Activated B cell treated with CpG ODN at 0.5 μM for 24 hours (primary cell): ENCODE results near the gene C19orf81. TPM values are rescaled to one million over a fixed set of nuclear protein-coding genes. Genes with fewer than 3 reads are reported as not detected.
"Not testable (repeated sequence)": the region's sequence is repeated elsewhere in the genome, so short reads cannot be mapped to it uniquely, and the experiment has no call there.

Experiments used
- ATAC-seq: fragments of 200-7000 bp; cut with Tn5 transposase; one replicate; pipeline ENCODE4 v1.10.0; 2021; ENCODE audit warnings: low read depth, mild to moderate bottlenecking, moderate library complexity
- CTCF ChIA-PET: fragments of 350-600 bp; sonication (Branson Sonifier 250); formaldehyde crosslinking; loops from one replicate; lab custom pipeline; 2021; ENCODE audit warnings: antibody characterized with exemption; lab: Charles Lee
- POLR2A ChIA-PET: fragments of 350-600 bp; sonication (Branson Sonifier 250); formaldehyde crosslinking; loops from one replicate; lab custom pipeline; 2021; ENCODE audit warnings: antibody characterized with exemption; lab: Charles Lee
- DNase-seq: peaks from one replicate; pipeline ENCODE4 v3.0.0; 2022
- H3K27ac Mint-ChIP-seq: one replicate; pipeline ENCODE4 v1.8.0; 2020; ENCODE audit warnings: mixed read lengths
- H3K27me3 Mint-ChIP-seq: one replicate; pipeline ENCODE4 v1.8.0; 2021; ENCODE audit warnings: mixed read lengths
- H3K36me3 Mint-ChIP-seq: one replicate; pipeline ENCODE4 v1.8.0; 2021; ENCODE audit warnings: low read depth, mixed read lengths
- H3K4me1 Mint-ChIP-seq: one replicate; pipeline ENCODE4 v1.8.0; 2021; ENCODE audit warnings: mixed read lengths
- H3K4me3 Mint-ChIP-seq: one replicate; pipeline ENCODE4 v1.8.0; 2020; ENCODE audit warnings: mild to moderate bottlenecking, mixed read lengths
- H3K9me3 Mint-ChIP-seq: one replicate; pipeline ENCODE4 v1.8.0; 2020; ENCODE audit warnings: mixed read lengths
- intact Hi-C: fragments of 100-400 bp; cut with micrococcal nuclease; formaldehyde crosslinking; loops from one replicate; pipeline ENCODE4 v1.15.1; 2024
- total RNA-seq: library from RNA; stranded (reverse); gene quantifications from 2 replicates; pipeline ENCODE4 v1.2.3, GENCODE V29; 2022
- TF ChIP-seq, protein P1 (sequence below): fragments of 200-600 bp; IDR thresholded peaks from one replicate; pipeline ENCODE4 v1.8.0; 2022; ENCODE audit warnings: antibody characterized with exemption, mild to moderate bottlenecking

The C19orf81 gene
- total RNA-seq, 1 donor from 2014 or later, result not detected

DNA sequence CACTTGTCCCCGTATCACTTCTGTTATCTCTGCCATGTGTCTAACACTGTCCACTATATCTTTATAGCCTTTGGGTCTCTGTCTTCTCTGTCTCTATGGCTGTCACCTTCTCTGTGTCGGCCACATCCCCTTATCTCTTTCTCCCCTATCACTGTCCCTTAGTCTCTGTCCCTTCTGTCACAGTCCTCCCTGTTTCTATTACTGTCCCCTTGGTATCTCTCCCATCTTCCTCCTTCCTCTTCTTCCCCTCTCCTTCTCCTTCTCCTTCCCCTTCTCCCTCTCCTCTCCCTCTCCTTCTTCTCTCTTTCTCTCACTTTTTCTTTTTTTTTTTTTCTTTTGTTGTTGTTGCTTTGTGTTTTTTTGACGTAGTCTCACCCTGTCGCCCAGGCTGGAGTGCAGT, 46.3 kb upstream of the C19orf81 start:
- H3K9me3 Mint-ChIP-seq, result peaks cover 3% of the 10 kb centered on the region
- POLR2A ChIA-PET, result no interaction called here
- peaks cover 8% of the 10 kb centered on the region for H3K4me1 Mint-ChIP-seq
- ATAC-seq (no peak), DNase-seq (no peak)
- intact Hi-C loops, result no loop called here
- no peak overlapping the region for H3K4me3 Mint-ChIP-seq
- TF ChIP-seq, protein P1, sequence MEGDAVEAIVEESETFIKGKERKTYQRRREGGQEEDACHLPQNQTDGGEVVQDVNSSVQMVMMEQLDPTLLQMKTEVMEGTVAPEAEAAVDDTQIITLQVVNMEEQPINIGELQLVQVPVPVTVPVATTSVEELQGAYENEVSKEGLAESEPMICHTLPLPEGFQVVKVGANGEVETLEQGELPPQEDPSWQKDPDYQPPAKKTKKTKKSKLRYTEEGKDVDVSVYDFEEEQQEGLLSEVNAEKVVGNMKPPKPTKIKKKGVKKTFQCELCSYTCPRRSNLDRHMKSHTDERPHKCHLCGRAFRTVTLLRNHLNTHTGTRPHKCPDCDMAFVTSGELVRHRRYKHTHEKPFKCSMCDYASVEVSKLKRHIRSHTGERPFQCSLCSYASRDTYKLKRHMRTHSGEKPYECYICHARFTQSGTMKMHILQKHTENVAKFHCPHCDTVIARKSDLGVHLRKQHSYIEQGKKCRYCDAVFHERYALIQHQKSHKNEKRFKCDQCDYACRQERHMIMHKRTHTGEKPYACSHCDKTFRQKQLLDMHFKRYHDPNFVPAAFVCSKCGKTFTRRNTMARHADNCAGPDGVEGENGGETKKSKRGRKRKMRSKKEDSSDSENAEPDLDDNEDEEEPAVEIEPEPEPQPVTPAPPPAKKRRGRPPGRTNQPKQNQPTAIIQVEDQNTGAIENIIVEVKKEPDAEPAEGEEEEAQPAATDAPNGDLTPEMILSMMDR, result no peak
- H3K27ac Mint-ChIP-seq, result no peak overlapping the region
- CTCF ChIA-PET, result no interaction called here
- peaks cover 40% of the 10 kb centered on the region for H3K27me3 Mint-ChIP-seq
- H3K36me3 Mint-ChIP-seq, result no peaks in the 10 kb centered on the region

DNA sequence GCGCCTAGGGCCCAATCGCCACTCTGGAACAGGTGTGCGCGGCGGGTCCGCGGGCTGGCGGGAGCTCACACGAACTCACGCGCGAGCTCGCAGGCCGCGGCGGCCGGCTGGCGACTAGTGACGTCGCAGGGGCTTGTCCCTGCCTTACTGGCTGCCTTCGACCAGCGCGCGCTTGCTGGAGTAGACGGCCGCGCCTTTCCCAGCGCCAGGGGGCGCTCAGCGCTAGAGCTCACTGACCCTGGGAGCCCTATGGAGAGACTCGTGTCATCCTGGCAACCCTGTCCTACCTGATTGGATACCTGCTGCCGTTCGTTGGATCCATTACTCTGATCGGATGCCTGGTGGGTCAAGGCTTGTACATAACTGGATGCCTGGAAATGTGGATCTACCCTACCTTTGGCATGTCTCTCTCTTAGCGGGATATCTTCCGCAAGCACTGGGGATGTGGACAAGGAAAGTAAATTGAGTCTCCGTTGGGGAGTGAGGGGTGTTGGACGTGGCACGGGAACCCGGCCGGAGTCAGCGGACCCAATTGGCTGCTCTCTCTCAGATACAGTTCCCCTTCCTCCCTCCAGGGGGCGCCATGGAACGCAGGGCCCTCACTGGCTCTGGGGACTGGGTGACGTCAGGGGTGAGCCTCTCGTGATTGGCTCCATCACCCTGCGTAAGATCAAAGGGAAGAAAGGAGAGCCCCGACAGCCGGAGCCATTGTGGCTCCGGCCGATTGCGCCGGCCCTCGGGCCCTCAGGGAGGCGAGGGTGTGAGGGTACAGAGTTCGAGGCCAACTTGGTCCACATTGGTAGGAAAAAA, 44.8 kb upstream of the C19orf81 start:
- peaks cover 45% of the 10 kb centered on the region for H3K27me3 Mint-ChIP-seq
- CTCF ChIA-PET, POLR2A ChIA-PET, ATAC-seq, H3K9me3 Mint-ChIP-seq, H3K4me3 Mint-ChIP-seq, DNase-seq, H3K36me3 Mint-ChIP-seq, H3K27ac Mint-ChIP-seq: not testable (repeated sequence)
- intact Hi-C loops, result loop anchor here (5.0 kb wide), 1 partner anchor 178 kb away; no protein-coding TSS in a partner anchor
- peaks cover 15% of the 10 kb centered on the region for H3K4me1 Mint-ChIP-seq

DNA sequence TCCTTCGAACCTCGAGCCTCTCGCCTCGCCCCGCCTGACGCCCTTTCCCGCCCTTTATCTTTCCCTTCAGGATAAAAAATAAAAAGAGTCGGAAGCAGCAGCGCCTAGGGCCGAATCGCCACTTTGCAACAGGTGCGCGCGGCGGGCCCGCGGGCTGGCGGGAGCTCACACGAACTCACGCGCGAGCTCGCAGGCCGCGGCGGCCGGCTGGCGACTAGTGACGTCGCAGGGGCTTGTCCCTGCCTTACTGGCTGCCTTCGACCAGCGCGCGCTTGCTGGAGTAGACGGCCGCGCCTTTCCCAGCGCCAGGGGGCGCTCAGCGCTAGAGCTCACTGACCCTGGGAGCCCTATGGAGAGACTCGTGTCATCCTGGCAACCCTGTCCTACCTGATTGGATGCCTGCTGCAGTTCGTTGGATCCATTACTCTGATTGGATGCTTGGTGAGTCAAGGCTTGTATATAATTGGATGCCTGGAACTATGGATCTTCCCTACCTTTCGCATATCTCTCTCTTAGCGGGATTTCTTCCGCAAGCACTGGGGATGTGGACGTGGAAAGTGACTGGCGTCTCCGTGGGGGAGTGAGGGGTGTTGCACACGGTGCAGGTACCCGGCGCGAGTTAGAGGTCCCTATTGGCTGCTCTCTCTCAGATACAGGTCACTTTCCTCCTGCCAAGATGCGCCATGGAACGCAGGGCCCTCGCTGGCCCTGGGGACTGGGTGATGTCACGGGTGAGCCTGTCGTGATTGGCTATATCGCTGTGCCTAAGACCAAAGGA, 43.0 kb upstream of the C19orf81 start:
- intact Hi-C loops, result loop anchor here (5.0 kb wide), 1 partner anchor 176 kb away; no protein-coding TSS in a partner anchor
- H3K9me3 Mint-ChIP-seq, ATAC-seq, H3K4me3 Mint-ChIP-seq, H3K27ac Mint-ChIP-seq, DNase-seq, CTCF ChIA-PET, POLR2A ChIA-PET, H3K36me3 Mint-ChIP-seq: not testable (repeated sequence)
- Mint-ChIP-seq H3K27me3 (peaks cover 43% of the 10 kb centered on the region), H3K4me1 (peaks cover 15% of the 10 kb centered on the region)

DNA sequence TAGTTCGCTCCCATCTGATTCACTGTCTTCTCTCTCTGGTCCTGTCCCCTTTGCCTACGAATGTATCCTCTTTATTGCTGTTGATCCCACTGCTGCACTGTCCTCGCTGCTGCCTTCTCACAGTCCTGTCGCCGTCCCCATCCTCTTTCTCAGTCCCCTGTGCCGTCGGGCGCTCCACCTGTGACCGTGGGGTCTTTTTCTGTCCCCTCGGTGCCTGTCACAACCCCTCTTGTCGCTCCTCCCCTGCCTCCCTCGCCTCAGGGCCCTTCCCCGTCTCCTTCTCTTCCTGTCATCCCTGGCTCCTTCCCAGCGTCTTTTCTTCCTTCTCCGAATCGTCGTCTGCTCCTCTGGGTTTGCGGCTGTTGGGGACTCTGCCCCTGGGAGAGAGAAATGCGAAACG, 41.9 kb upstream of the C19orf81 start:
- Mint-ChIP-seq H3K27ac (no peak overlapping the region), H3K4me3 (no peak overlapping the region), H3K4me1 (peaks cover 15% of the 10 kb centered on the region), H3K36me3 (no peaks in the 10 kb centered on the region), H3K9me3 (peaks cover 8% of the 10 kb centered on the region), H3K27me3 (peaks cover 33% of the 10 kb centered on the region)
- ChIA-PET CTCF (no interaction called here), POLR2A (no interaction called here)
- intact Hi-C loops, result loop anchor here (5.0 kb wide), 1 partner anchor 175 kb away; no protein-coding TSS in a partner anchor
- DNase-seq, result no peak
- TF ChIP-seq, protein P1, result no peak
- ATAC-seq, result no peak

DNA sequence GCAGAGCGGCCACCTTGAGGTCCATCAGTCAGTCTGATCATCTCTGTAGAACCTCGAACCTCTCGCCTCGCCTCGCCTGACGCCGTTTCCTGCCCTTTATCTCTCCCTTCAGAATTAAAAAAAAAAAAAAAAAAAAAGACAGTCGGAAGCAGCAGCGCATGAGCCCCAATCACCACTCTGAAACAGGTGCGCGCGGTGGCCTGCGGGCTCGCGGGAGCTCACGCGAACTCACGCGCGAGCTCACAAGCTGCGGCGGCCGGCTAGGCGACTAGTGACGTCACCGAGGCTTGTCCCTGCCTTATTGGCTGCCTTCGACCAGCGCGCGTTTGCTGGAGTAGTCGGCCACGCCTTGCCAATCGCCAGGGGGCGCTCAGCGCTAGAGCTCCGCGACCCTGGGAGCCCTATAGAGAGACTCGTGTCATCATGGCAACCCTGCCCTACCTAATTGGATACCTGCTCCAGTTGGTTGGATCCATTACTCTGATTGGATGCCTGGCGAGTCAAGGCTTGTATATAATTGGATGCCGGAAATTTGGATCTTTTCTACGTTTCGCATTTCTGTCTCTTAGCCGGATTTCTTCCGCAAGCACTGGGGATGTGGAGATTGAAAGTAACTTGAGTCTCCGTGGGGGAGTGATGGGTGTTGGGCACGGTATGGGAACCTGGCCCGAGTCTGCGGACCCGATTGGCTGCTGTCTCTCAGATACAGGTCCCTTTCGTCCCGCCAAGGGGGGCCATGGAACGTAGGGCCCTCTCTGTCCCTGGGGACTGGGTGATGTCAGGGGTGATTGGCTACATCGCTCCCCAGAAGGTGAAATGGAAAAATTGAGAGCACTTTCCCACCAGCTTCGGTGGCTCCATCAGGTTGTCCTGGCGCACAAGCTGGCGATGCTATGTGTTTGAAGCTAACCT, 41.1 kb upstream of the C19orf81 start:
- TF ChIP-seq, protein P1, result no peak
- CTCF ChIA-PET, result no interaction called here
- H3K27ac Mint-ChIP-seq, result no peak overlapping the region

DNA sequence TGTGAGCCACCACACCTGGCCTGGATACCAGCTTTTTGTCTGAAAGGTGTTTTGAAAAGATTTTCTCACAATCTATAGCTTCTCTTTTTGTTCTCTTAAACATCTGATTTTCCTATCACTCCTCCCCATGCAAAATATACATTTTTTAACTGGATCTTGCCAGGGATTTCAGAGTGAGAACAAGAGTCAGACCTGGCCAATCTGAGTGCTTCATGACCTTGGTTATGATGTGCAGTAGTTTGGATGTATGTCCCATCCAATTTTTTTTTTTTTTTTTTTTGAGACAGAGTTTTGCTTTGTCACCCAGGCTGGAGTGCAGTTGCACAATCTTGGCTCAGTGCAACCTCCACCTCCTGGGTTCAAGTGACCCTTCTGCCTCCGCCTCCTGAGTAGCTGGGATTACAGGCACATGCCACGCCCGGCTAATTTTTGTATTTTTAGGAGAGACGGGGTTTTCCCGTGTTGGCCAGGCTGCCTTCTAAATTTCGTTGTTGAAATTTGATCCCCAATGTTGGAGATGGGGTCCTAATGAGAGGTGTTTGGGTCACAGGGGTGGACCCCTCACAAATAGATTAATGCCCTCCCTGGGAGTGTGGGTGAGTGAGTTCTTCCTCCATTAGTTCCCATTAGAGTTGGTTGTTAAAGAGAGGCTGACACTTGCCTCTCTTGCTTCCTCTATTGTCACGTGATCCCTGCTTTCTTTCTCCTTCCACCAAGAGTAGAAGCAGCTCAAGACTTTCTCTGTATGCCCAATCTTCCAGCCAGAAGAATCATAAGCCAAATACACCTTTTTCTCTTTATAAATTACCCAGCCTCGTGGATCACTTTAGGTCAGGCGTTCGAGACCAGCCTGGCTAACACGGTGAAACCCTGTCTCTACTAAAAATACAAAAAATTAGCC, 36.5 kb upstream of the C19orf81 start:
- H3K9me3 Mint-ChIP-seq, H3K4me1 Mint-ChIP-seq, H3K36me3 Mint-ChIP-seq, POLR2A ChIA-PET, ATAC-seq, H3K4me3 Mint-ChIP-seq, DNase-seq, intact Hi-C loops, H3K27ac Mint-ChIP-seq, CTCF ChIA-PET: not testable (repeated sequence)
- H3K27me3 Mint-ChIP-seq, result peaks cover 14% of the 10 kb centered on the region

More for the DNA sequence above, 41.1 kb upstream of the C19orf81 start:
- Mint-ChIP-seq H3K4me1 (peaks cover 15% of the 10 kb centered on the region), H3K9me3 (peaks cover 8% of the 10 kb centered on the region), H3K4me3 (peak overlapping the region; percentile 32), H3K27me3 (peaks cover 30% of the 10 kb centered on the region), H3K36me3 (no peaks in the 10 kb centered on the region)
- peak; percentile 89 for ATAC-seq
- DNase-seq, result peak; percentile 46
- POLR2A ChIA-PET, result interaction anchor here (0.6 to 0.7 kb wide), 2 partner anchors 96 to 923 kb away, joined by 4 to 9 read pairs; no protein-coding TSS in a partner anchor
- intact Hi-C loops, result loop anchor here (5.0 kb wide), 1 partner anchor 174 kb away; no protein-coding TSS in a partner anchor

DNA sequence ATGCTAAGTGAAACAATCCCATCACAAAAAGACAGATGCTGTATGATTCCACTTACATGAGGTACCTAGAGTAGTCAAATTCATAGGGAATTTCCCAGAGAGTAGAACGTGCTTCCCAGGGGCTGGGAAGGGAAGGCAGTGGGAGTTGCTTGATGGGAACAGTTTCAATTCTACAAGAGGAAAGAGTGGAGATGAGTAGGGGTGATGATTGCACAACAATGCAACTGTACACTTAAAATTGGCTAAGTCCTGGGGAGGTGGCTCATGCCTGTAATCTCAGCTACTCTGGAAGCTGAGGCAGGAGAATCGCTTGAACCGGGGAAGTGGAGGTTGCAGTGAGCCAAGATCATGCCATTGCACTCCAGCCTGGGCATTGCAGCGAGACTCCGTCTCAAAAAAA, 30.9 kb upstream of the C19orf81 start:
- POLR2A ChIA-PET, result interaction anchor here (0.6 kb wide), 1 partner anchor 374 kb away, joined by 4 read pairs; no protein-coding TSS in a partner anchor
- H3K4me3 Mint-ChIP-seq, CTCF ChIA-PET: not testable (repeated sequence)

More for the DNA sequence above, 30.9 kb upstream of the C19orf81 start:
- H3K27me3 Mint-ChIP-seq, H3K4me1 Mint-ChIP-seq, DNase-seq, H3K36me3 Mint-ChIP-seq, H3K27ac Mint-ChIP-seq, H3K9me3 Mint-ChIP-seq, intact Hi-C loops, ATAC-seq: not testable (repeated sequence)
